ENCODE results near the gene CSAD. TPM values are rescaled to one million over a fixed set of nuclear protein-coding genes. Genes with fewer than 3 reads are reported as not detected.
"Not testable (repeated sequence)": the region's sequence is repeated elsewhere in the genome, so short reads cannot be mapped to it uniquely, and the experiment has no call there.

The CSAD gene
- total and polyA plus RNA-seq, 7 experiments from 2014 or later, result 1.3 to 76.3 (median 66.0) TPM

DNA sequence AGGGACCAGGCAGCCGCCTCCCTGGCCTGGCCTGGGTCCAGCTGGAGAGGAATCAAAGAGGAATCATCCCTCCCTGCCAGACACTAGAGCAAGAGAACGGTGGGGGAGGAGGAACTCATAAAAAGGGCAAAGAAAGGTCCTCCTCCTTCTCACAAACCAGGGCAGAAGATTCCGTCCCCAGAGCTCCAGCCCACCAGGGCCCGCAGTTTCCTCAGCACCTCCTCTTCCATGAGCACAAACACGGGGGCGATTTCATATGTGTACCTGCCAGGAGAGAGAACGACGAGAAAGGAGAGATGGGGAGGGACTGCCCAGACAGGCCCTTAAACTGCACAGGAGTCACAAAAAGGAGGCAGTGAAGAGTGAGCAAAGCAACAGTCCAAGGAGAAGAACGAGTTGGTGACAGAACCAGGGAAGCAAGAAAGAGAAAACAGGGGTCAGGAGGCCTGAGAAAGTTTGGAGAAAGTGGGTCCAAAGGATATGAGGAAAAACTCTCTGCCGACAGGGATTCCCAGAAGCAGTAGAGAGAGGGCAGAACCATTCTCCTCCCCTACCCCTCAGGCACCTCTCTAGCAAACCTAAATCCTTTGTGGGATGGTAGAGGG lies 8.9 kb downstream of the CSAD start:
- ChIA-PET CTCF (no interaction called here), POLR2A (interaction anchor here (1.9 kb wide), 1 partner anchor 12 kb away, joined by 4 read pairs; no protein-coding TSS in a partner anchor)
- peaks cover 0 to 23% (median 0%) of the 10 kb centered on the region in 3 experiments for H3K36me3 ChIP-seq (ENCODE audit: control insufficient read depth in 2 of 3, insufficient read depth in 3 of 3, low read length in 3 of 3)
- Mint-ChIP-seq H3K27ac (peak overlapping the region in 1 of 9 donors; percentile 47), H3K4me1 (peaks cover 0 to 11% (median 2%) of the 10 kb centered on the region in 7 donors), H3K9me3 (no peaks in the 10 kb centered on the region), H3K4me3 (no peak overlapping the region), H3K36me3 (peaks cover 2 to 40% (median 8%) of the 10 kb centered on the region in 5 donors), H3K27me3 (no peaks in the 10 kb centered on the region)
- DNase-seq (no peak), ATAC-seq (no peak)
- no peaks in the 10 kb centered on the region for H3K9me3 ChIP-seq (ENCODE audit: control insufficient read depth in 2 of 3, low read length in 3 of 3)
- no peaks in the 10 kb centered on the region for H3K4me1 ChIP-seq (ENCODE audit: control insufficient read depth in 2 of 2, insufficient read depth in 2 of 2, low read length in 2 of 2)
- H3K27ac ChIP-seq (ENCODE audit: low read depth, low read length), result no peak overlapping the region
- intact Hi-C loops (cut with micrococcal nuclease), result no loop called here
- H3K27me3 ChIP-seq (ENCODE audit: control insufficient read depth in 2 of 2, insufficient read depth in 2 of 2, low read length in 2 of 2), result no peaks in the 10 kb centered on the region
- no peak overlapping the region for H3K4me3 ChIP-seq (ENCODE audit: low read length)

GRCh38 chr12:53170876-53171724 lies 9.6 kb downstream of the CSAD start:
- CTCF ChIA-PET, result interaction anchor here (0.6 to 1.7 kb wide), 2 partner anchors 11 to 13 kb away, joined by 3 to 6 read pairs; no protein-coding TSS in a partner anchor
- ATAC-seq (no peak), DNase-seq (no peak)
- Histone ChIP-seq H3K4me3 (ENCODE audit: low read length) (no peak overlapping the region), H3K9me3 (ENCODE audit: control insufficient read depth in 2 of 3, low read length in 3 of 3) (no peaks in the 10 kb centered on the region), H3K27me3 (ENCODE audit: control insufficient read depth in 2 of 2, insufficient read depth in 2 of 2, low read length in 2 of 2) (no peaks in the 10 kb centered on the region), H3K4me1 (ENCODE audit: control insufficient read depth in 2 of 2, insufficient read depth in 2 of 2, low read length in 2 of 2) (no peaks in the 10 kb centered on the region), H3K27ac (ENCODE audit: low read depth, low read length) (no peak overlapping the region), H3K36me3 (ENCODE audit: control insufficient read depth in 2 of 3, insufficient read depth in 3 of 3, low read length in 3 of 3) (peaks cover 0 to 23% (median 0%) of the 10 kb centered on the region in 3 experiments)
- Mint-ChIP-seq H3K36me3 (peaks cover 2 to 40% (median 8%) of the 10 kb centered on the region in 5 donors), H3K4me3 (no peak overlapping the region), H3K9me3 (no peaks in the 10 kb centered on the region), H3K4me1 (peaks cover 0 to 11% (median 2%) of the 10 kb centered on the region in 7 donors), H3K27me3 (no peaks in the 10 kb centered on the region), H3K27ac (no peak overlapping the region)
- POLR2A ChIA-PET, result no interaction called here
- intact Hi-C loops (cut with micrococcal nuclease), result no loop called here

- Histone ChIP-seq H3K36me3 (ENCODE audit: control insufficient read depth in 2 of 3, insufficient read depth in 3 of 3, low read length in 3 of 3) (peaks cover 0 to 23% (median 0%) of the 10 kb centered on the region in 3 experiments), H3K27ac (ENCODE audit: low read depth, low read length) (no peak overlapping the region), H3K27me3 (ENCODE audit: control insufficient read depth in 2 of 2, insufficient read depth in 2 of 2, low read length in 2 of 2) (no peaks in the 10 kb centered on the region), H3K4me3 (ENCODE audit: low read length) (no peak overlapping the region), H3K9me3 (ENCODE audit: control insufficient read depth in 2 of 3, low read length in 3 of 3) (no peaks in the 10 kb centered on the region), H3K4me1 (ENCODE audit: control insufficient read depth in 2 of 2, insufficient read depth in 2 of 2, low read length in 2 of 2) (no peaks in the 10 kb centered on the region)
- CTCF ChIA-PET, result interaction anchor here (1.7 kb wide), 1 partner anchor 11 kb away, joined by 6 read pairs; no protein-coding TSS in a partner anchor
- H3K27me3 Mint-ChIP-seq, result no peaks in the 10 kb centered on the region
- peaks cover 0 to 5% (median 0%) of the 10 kb centered on the region in 7 donors for H3K4me1 Mint-ChIP-seq
- ATAC-seq, result no peak
- peaks cover 2 to 40% (median 8%) of the 10 kb centered on the region in 5 donors for H3K36me3 Mint-ChIP-seq
- POLR2A ChIA-PET, result no interaction called here
- no peak overlapping the region for H3K4me3 Mint-ChIP-seq
- H3K27ac Mint-ChIP-seq, result no peak overlapping the region
- intact Hi-C loops (cut with micrococcal nuclease), result no loop called here
- DNase-seq, result no peak
- H3K9me3 Mint-ChIP-seq, result no peaks in the 10 kb centered on the region
These were observed 10.5 kb downstream of the CSAD start for GRCh38 chr12:53170215-53170614.

- Histone ChIP-seq H3K27me3 (ENCODE audit: control insufficient read depth in 2 of 2, insufficient read depth in 2 of 2, low read length in 2 of 2) (no peaks in the 10 kb centered on the region), H3K9me3 (ENCODE audit: control insufficient read depth in 2 of 3, low read length in 3 of 3) (no peaks in the 10 kb centered on the region), H3K4me3 (ENCODE audit: low read length) (no peak overlapping the region), H3K4me1 (ENCODE audit: control insufficient read depth in 2 of 2, insufficient read depth in 2 of 2, low read length in 2 of 2) (no peaks in the 10 kb centered on the region), H3K27ac (ENCODE audit: low read depth, low read length) (no peak overlapping the region), H3K36me3 (ENCODE audit: control insufficient read depth in 2 of 3, insufficient read depth in 3 of 3, low read length in 3 of 3) (peaks cover 0 to 23% (median 0%) of the 10 kb centered on the region in 3 experiments)
- intact Hi-C loops (cut with micrococcal nuclease), result no loop called here
- no peak overlapping the region for H3K4me3 Mint-ChIP-seq
- ChIA-PET CTCF (interaction anchor here (1.7 kb wide), 1 partner anchor 10 kb away, joined by 6 read pairs; no protein-coding TSS in a partner anchor), POLR2A (no interaction called here)
- no peaks in the 10 kb centered on the region for H3K27me3 Mint-ChIP-seq
- DNase-seq, result peak in 1 of 9 donors; percentile 15
- no peaks in the 10 kb centered on the region for H3K4me1 Mint-ChIP-seq
- ATAC-seq, result no peak
- H3K36me3 Mint-ChIP-seq, result peaks cover 2 to 40% (median 8%) of the 10 kb centered on the region in 5 donors
- H3K9me3 Mint-ChIP-seq, result no peaks in the 10 kb centered on the region
- no peak overlapping the region for H3K27ac Mint-ChIP-seq
These were observed 11.1 kb downstream of the CSAD start for GRCh38 chr12:53169644-53170043.

GRCh38 chr12:53166837-53167236 lies 13.9 kb downstream of the CSAD start:
- Mint-ChIP-seq H3K27me3 (no peaks in the 10 kb centered on the region), H3K36me3 (peaks cover 0 to 29% (median 5%) of the 10 kb centered on the region in 5 donors), H3K27ac (no peak overlapping the region), H3K4me1 (no peaks in the 10 kb centered on the region), H3K4me3 (no peak overlapping the region), H3K9me3 (no peaks in the 10 kb centered on the region)
- DNase-seq (no peak), ATAC-seq (no peak)
- no peak overlapping the region for H3K27ac ChIP-seq (ENCODE audit: low read depth, low read length)
- H3K27me3 ChIP-seq (ENCODE audit: control insufficient read depth in 2 of 2, insufficient read depth in 2 of 2, low read length in 2 of 2), result no peaks in the 10 kb centered on the region
- ChIA-PET POLR2A (no interaction called here), CTCF (interaction anchor here (0.6 to 0.9 kb wide), 2 partner anchors 16 to 40 kb away, joined by 3 read pairs; partner anchors contain the start of gene ITGB7)
- intact Hi-C loops (cut with micrococcal nuclease), result no loop called here
- no peaks in the 10 kb centered on the region for H3K9me3 ChIP-seq (ENCODE audit: control insufficient read depth in 2 of 3, low read length in 3 of 3)
- H3K4me3 ChIP-seq (ENCODE audit: low read length), result no peak overlapping the region
- no peaks in the 10 kb centered on the region for H3K4me1 ChIP-seq (ENCODE audit: control insufficient read depth in 2 of 2, insufficient read depth in 2 of 2, low read length in 2 of 2)
- H3K36me3 ChIP-seq (ENCODE audit: control insufficient read depth in 2 of 3, insufficient read depth in 3 of 3, low read length in 3 of 3), result peaks cover 0 to 14% (median 0%) of the 10 kb centered on the region in 3 experiments

GRCh38 chr12:53163008-53163407 lies 17.7 kb downstream of the CSAD start:
- H3K4me3 Mint-ChIP-seq; H3K9me3 Mint-ChIP-seq; H3K27ac ChIP-seq (ENCODE audit: low read depth, low read length); H3K27me3 Mint-ChIP-seq; H3K4me3 ChIP-seq (ENCODE audit: low read length); H3K9me3 ChIP-seq (ENCODE audit: control insufficient read depth in 2 of 3, low read length in 3 of 3); intact Hi-C loops (cut with micrococcal nuclease); H3K36me3 ChIP-seq (ENCODE audit: control insufficient read depth in 2 of 3, insufficient read depth in 3 of 3, low read length in 3 of 3); H3K27me3 ChIP-seq (ENCODE audit: control insufficient read depth in 2 of 2, insufficient read depth in 2 of 2, low read length in 2 of 2); ATAC-seq; H3K4me1 ChIP-seq (ENCODE audit: control insufficient read depth in 2 of 2, insufficient read depth in 2 of 2, low read length in 2 of 2); DNase-seq: not testable (repeated sequence)
- peaks cover 4 to 12% (median 7%) of the 10 kb centered on the region in 7 donors for H3K4me1 Mint-ChIP-seq
- ChIA-PET CTCF (interaction anchor here (0.7 kb wide), 1 partner anchor 14 kb away, joined by 3 read pairs; no protein-coding TSS in a partner anchor), POLR2A (interaction anchor here (1.5 kb wide), 1 partner anchor 132 kb away, joined by 3 read pairs; the partner anchor contains the start of gene PFDN5)
- peak overlapping the region in 1 of 9 donors; percentile 14 for H3K27ac Mint-ChIP-seq
- peaks cover 0 to 12% (median 0%) of the 10 kb centered on the region in 5 donors for H3K36me3 Mint-ChIP-seq

All from naive thymus-derived CD4-positive, alpha-beta T cell (primary cell).